Astrocyte (in vitro differentiated cells and primary cell): ENCODE data around the gene NPFF. TPM values are rescaled to one million over a fixed set of nuclear protein-coding genes. Genes with fewer than 3 reads are reported as not detected.

Experiments used
- DNase-seq: peaks from one replicate; pipeline ENCODE4 v3.0.0-alpha.2; 2010; ENCODE audit warnings: low read depth
- FAIRE-seq: peaks from 2 replicates; lab custom pipeline; 2011; peaks lifted over from hg19 to GRCh38; lab: Jason Lieb, UNC
- H2AFZ ChIP-seq: 2 replicates; pipeline ENCODE4 v1.6.0; 2012; ENCODE audit warnings: low read depth, low read length, inconsistent platforms
- H3K27ac ChIP-seq: 2 replicates; pipeline ENCODE4 v1.5.1; 2011; ENCODE audit warnings: low read depth, low read length, inconsistent platforms
- H3K27me3 ChIP-seq: 2 replicates; pipeline ENCODE4 v1.6.0; 2011; ENCODE audit warnings: low read length, inconsistent platforms; ENCODE audit not compliant: insufficient read depth
- H3K36me3 ChIP-seq: 2 replicates; pipeline ENCODE4 v1.5.1; 2011; ENCODE audit warnings: low read length, inconsistent platforms; ENCODE audit not compliant: insufficient read depth
- H3K4me1 ChIP-seq: 2 replicates; pipeline ENCODE4 v1.5.1; 2011; ENCODE audit warnings: low read length, inconsistent platforms; ENCODE audit not compliant: insufficient read depth
- H3K4me2 ChIP-seq: 2 replicates; pipeline ENCODE4 v1.6.0; 2012; ENCODE audit warnings: low read length, inconsistent platforms
- H3K4me3 ChIP-seq: 2 replicates; pipeline ENCODE4 v1.5.1; 2011; ENCODE audit warnings: low read depth, mild to moderate bottlenecking, low read length, inconsistent platforms; ENCODE audit not compliant: insufficient read depth
- H3K79me2 ChIP-seq: 2 replicates; pipeline ENCODE4 v1.6.0; 2012; ENCODE audit warnings: mild to moderate bottlenecking, low read length, inconsistent platforms; ENCODE audit not compliant: insufficient read depth
- H3K9ac ChIP-seq: 2 replicates; pipeline ENCODE4 v1.6.0; 2012; ENCODE audit warnings: mild to moderate bottlenecking, low read length, inconsistent platforms
- H3K9me3 ChIP-seq: 2 replicates; pipeline ENCODE4 v1.5.1; 2012; ENCODE audit warnings: low read depth, mild to moderate bottlenecking, low read length, inconsistent platforms; ENCODE audit not compliant: insufficient read depth
- H4K20me1 ChIP-seq: 2 replicates; pipeline ENCODE4 v1.6.0; 2012; ENCODE audit warnings: low read length, inconsistent platforms; ENCODE audit not compliant: insufficient read depth
- H3K27ac Mint-ChIP-seq: one replicate; pipeline ENCODE4 v1.8.0; 2021; ENCODE audit warnings: mild to moderate bottlenecking, mixed read lengths; ENCODE audit not compliant: unreplicated experiment
- H3K27me3 Mint-ChIP-seq: one replicate; pipeline ENCODE4 v1.8.0; 2021; ENCODE audit warnings: low read depth, mixed read lengths; ENCODE audit not compliant: unreplicated experiment
- H3K36me3 Mint-ChIP-seq: one replicate; pipeline ENCODE4 v1.8.0; 2021; ENCODE audit warnings: low read depth, mixed read lengths; ENCODE audit not compliant: unreplicated experiment
- H3K4me1 Mint-ChIP-seq: one replicate; pipeline ENCODE4 v1.8.0; 2021; ENCODE audit warnings: low read depth, mixed read lengths; ENCODE audit not compliant: unreplicated experiment
- H3K4me3 Mint-ChIP-seq: one replicate; pipeline ENCODE4 v1.8.0; 2021; ENCODE audit warnings: mild to moderate bottlenecking, moderate library complexity, mixed read lengths; ENCODE audit not compliant: unreplicated experiment
- H3K9me3 Mint-ChIP-seq: one replicate; pipeline ENCODE4 v1.8.0; 2021; ENCODE audit warnings: mild to moderate bottlenecking, mixed read lengths; ENCODE audit not compliant: unreplicated experiment
- CTCF ChIP-seq: IDR thresholded peaks from 2 replicates; pipeline ENCODE4 v1.5.1; 2011; ENCODE audit warnings: low read depth, mild to moderate bottlenecking, inconsistent platforms, low read length, moderate library complexity; ENCODE audit not compliant: insufficient read depth
- EZH2 ChIP-seq: IDR thresholded peaks from 2 replicates; pipeline ENCODE4 v1.6.1; 2012; ENCODE audit warnings: mild to moderate bottlenecking, low read length, inconsistent platforms; ENCODE audit not compliant: insufficient read depth
- total RNA-seq: library from RNA; stranded (reverse); gene quantifications from 2 replicates; pipeline ENCODE4 v1.2.1, GENCODE V29; 2021

The NPFF gene
- total RNA-seq, 1 donor from 2014 or later: not detected

DNA sequence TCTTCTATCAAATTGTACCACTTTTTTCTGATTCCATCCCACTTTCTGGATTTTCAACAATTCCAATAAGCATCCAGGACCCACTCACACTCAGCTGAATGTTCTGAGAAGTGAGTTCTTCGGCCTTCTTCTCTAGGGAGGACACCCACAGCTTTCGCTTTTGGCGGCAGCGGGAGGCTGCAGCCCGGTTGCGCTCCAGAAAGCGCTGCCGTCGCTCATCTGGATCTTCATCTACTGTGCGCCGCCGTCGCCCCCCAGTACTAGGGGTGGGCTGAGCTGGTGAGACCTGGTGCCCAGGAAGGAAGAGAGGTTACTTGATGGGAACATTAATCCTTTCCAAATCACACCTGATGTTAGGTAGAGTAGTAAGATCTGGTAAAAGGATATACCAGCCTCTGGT is 17.2 kb upstream of the NPFF start:
- H3K27ac ChIP-seq: no peak overlapping the region
- H3K36me3 Mint-ChIP-seq: peaks cover 22% of the 10 kb centered on the region
- TF ChIP-seq EZH2 (no peak), CTCF (no peak)
- no peak overlapping the region for H3K4me2 ChIP-seq
- H3K36me3 ChIP-seq: peaks cover 30% of the 10 kb centered on the region
- H3K4me1 Mint-ChIP-seq: no peaks in the 10 kb centered on the region
- no peak overlapping the region for H2AFZ ChIP-seq
- H3K4me3 ChIP-seq: no peak overlapping the region
- no peaks in the 10 kb centered on the region for H3K9me3 ChIP-seq
- no peak overlapping the region for H3K27ac Mint-ChIP-seq
- H3K27me3 ChIP-seq: no peaks in the 10 kb centered on the region
- H3K4me3 Mint-ChIP-seq: no peak overlapping the region
- no peaks in the 10 kb centered on the region for H3K4me1 ChIP-seq
- no peak for FAIRE-seq
- H3K9ac ChIP-seq: no peak overlapping the region
- H3K79me2 ChIP-seq: no peaks in the 10 kb centered on the region
- H3K9me3 Mint-ChIP-seq: no peaks in the 10 kb centered on the region
- H3K27me3 Mint-ChIP-seq: no peaks in the 10 kb centered on the region
- H4K20me1 ChIP-seq: no peaks in the 10 kb centered on the region
- no peak for DNase-seq

- no peak overlapping the region for H3K27ac Mint-ChIP-seq
- H3K4me3 ChIP-seq: no peak overlapping the region
- FAIRE-seq: no peak
- peaks cover 32% of the 10 kb centered on the region for H3K36me3 ChIP-seq
- H2AFZ ChIP-seq: no peak overlapping the region
- H3K36me3 Mint-ChIP-seq: peaks cover 21% of the 10 kb centered on the region
- H3K79me2 ChIP-seq: no peaks in the 10 kb centered on the region
- H3K27me3 Mint-ChIP-seq: no peaks in the 10 kb centered on the region
- H3K9ac ChIP-seq: no peak overlapping the region
- H3K4me1 ChIP-seq: no peaks in the 10 kb centered on the region
- no peak overlapping the region for H3K4me2 ChIP-seq
- TF ChIP-seq CTCF (no peak), EZH2 (no peak)
- no peaks in the 10 kb centered on the region for H3K27me3 ChIP-seq
- H3K9me3 Mint-ChIP-seq: no peaks in the 10 kb centered on the region
- no peaks in the 10 kb centered on the region for H3K4me1 Mint-ChIP-seq
- no peak for DNase-seq
- H3K9me3 ChIP-seq: no peaks in the 10 kb centered on the region
- H3K27ac ChIP-seq: no peak overlapping the region
- H3K4me3 Mint-ChIP-seq: no peak overlapping the region
- no peaks in the 10 kb centered on the region for H4K20me1 ChIP-seq
These were observed 15.8 kb upstream of the NPFF start for GRCh38 chr12:53523131-53523530.

- no peak overlapping the region for H3K9ac ChIP-seq
- no peak for TF ChIP-seq CTCF
- H3K9me3 Mint-ChIP-seq: no peaks in the 10 kb centered on the region
- no peak overlapping the region for H3K27ac ChIP-seq
- FAIRE-seq (no peak), DNase-seq (no peak)
- H3K4me3 ChIP-seq: no peak overlapping the region
- H3K27ac Mint-ChIP-seq: no peak overlapping the region
- H3K36me3 Mint-ChIP-seq: peaks cover 25% of the 10 kb centered on the region
- H3K4me1 Mint-ChIP-seq: no peaks in the 10 kb centered on the region
- H3K27me3 Mint-ChIP-seq: no peaks in the 10 kb centered on the region
- H3K36me3 ChIP-seq: peaks cover 53% of the 10 kb centered on the region
- H3K4me3 Mint-ChIP-seq: no peak overlapping the region
- no peaks in the 10 kb centered on the region for H3K9me3 ChIP-seq
- no peaks in the 10 kb centered on the region for H3K4me1 ChIP-seq
- no peaks in the 10 kb centered on the region for H4K20me1 ChIP-seq
- no peak overlapping the region for H2AFZ ChIP-seq
- H3K27me3 ChIP-seq: no peaks in the 10 kb centered on the region
- H3K79me2 ChIP-seq: no peaks in the 10 kb centered on the region
- no peak overlapping the region for H3K4me2 ChIP-seq
These were observed 11.1 kb upstream of the NPFF start for GRCh38 chr12:53518381-53518780.
